ENCODE results near the gene PPP2R2C.

DNA sequence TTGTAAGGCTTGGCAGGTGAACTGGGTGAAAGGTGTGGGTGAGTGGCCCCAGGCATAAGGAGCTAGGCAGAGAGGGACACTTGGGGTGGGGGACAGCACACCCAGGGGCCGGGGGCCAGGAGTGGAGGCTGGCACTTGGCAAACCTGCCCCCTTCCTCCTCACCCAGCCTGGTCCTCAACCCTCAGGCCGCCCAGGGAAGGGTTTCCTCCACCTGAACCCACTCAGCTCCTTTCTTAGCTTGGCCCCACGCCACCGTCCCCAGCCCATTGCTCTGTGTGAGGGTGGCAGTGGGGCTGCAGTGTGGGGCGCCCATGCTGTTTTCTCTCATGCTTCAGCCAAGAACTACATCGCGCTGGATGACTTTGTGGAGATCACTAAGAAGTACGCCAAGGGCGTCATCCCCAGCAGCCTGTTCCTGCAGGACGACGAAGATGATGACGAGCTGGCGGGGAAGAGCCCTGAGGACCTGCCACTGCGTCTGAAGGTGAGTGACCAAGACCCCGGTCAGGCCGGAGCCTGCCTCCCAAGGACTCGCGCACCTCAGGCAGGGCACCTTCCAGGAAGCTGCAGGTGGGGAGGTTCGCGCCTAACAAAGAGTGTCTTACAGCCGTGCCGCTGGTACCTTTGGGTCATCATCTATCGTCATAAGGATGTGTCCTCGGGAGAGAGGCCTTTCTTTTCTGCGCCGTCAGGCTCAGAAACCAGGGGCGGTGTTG is 177.6 kb downstream of the PPP2R2C start:
- no peak for TF ChIP-seq CTCF (IDR thresholded peaks at IDR 0.05; ENCODE audit: poor library complexity, severe bottlenecking)
- no peak for TF ChIP-seq EP300 (conservative IDR thresholded peaks at IDR 0.05; ENCODE audit: poor library complexity, severe bottlenecking)
- TF ChIP-seq POLR2AphosphoS5 (IDR thresholded peaks at IDR 0.05): no peak
- TF ChIP-seq EZH2 (IDR thresholded peaks at IDR 0.05; ENCODE audit: borderline replicate concordance, insufficient read depth, low read length, poor library complexity, severe bottlenecking): no peak
- TF ChIP-seq REST (IDR thresholded peaks at IDR 0.05; ENCODE audit: borderline replicate concordance): no peak
- no peak for TF ChIP-seq MXI1 (conservative IDR thresholded peaks at IDR 0.05; ENCODE audit: poor library complexity, severe bottlenecking)
- TF ChIP-seq TAF1 (IDR thresholded peaks at IDR 0.05; ENCODE audit: low read depth): no peak
- no peak for TF ChIP-seq RAD21 (conservative IDR thresholded peaks at IDR 0.05)
- TF ChIP-seq SMC3 (conservative IDR thresholded peaks at IDR 0.05; ENCODE audit: poor library complexity): no peak
